GM18526 (cell line): ENCODE data around the gene ONECUT1.

ENCODE experiments used
- POLR2A ChIP-seq: IDR thresholded peaks from 3 replicates; pipeline ENCODE4 v1.6.1; 2011; ENCODE audit not compliant: insufficient read length; ENCODE audit errors: extremely low read depth

The ONECUT1 gene

GRCh38 chr15:52765785-52766184, 24.4 kb downstream of the ONECUT1 start:
- TF ChIP-seq POLR2A, result no peak

- TF ChIP-seq POLR2A, result no peak
These were observed 25.4 kb downstream of the ONECUT1 start for GRCh38 chr15:52764731-52765130.

- no peak for TF ChIP-seq POLR2A
These were observed 27.5 kb downstream of the ONECUT1 start for GRCh38 chr15:52762621-52763020.

GRCh38 chr15:52760562-52760961, 29.6 kb downstream of the ONECUT1 start:
- no peak for TF ChIP-seq POLR2A

GRCh38 chr15:52759969-52760368, 30.2 kb downstream of the ONECUT1 start:
- TF ChIP-seq POLR2A, result no peak

GRCh38 chr15:52757496-52757895, 32.6 kb downstream of the ONECUT1 start:
- no peak for TF ChIP-seq POLR2A

- TF ChIP-seq POLR2A, result no peak
These were observed 38.6 kb downstream of the ONECUT1 start for GRCh38 chr15:52751522-52751921.

- TF ChIP-seq POLR2A, result no peak
These were observed 40.9 kb downstream of the ONECUT1 start for GRCh38 chr15:52749258-52749657.

- TF ChIP-seq POLR2A, result no peak
These were observed 43.9 kb downstream of the ONECUT1 start for GRCh38 chr15:52746162-52746757.

- no peak for TF ChIP-seq POLR2A
These were observed 44.6 kb downstream of the ONECUT1 start for GRCh38 chr15:52745326-52746161.

GRCh38 chr15:52738311-52738710, 51.8 kb downstream of the ONECUT1 start:
- no peak for TF ChIP-seq POLR2A

GRCh38 chr15:52737720-52738119, 52.4 kb downstream of the ONECUT1 start:
- TF ChIP-seq POLR2A, result no peak

- TF ChIP-seq POLR2A, result no peak
These were observed 54.7 kb downstream of the ONECUT1 start for GRCh38 chr15:52735231-52736089.

GRCh38 chr15:52734329-52734728, 55.8 kb downstream of the ONECUT1 start:
- no peak for TF ChIP-seq POLR2A

GRCh38 chr15:52733696-52734255, 56.4 kb downstream of the ONECUT1 start:
- TF ChIP-seq POLR2A, result no peak
